ENCODE measurements around the gene UBE2G1. TPM values are rescaled to one million over a fixed set of nuclear protein-coding genes. Genes with fewer than 3 reads are reported as not detected.
"Not testable (repeated sequence)": the region's sequence is repeated elsewhere in the genome, so short reads cannot be mapped to it uniquely, and the experiment has no call there.

Gene UBE2G1
- total and polyA plus RNA-seq, 7 donors: 54.6 to 239 (median 152) TPM

DNA sequence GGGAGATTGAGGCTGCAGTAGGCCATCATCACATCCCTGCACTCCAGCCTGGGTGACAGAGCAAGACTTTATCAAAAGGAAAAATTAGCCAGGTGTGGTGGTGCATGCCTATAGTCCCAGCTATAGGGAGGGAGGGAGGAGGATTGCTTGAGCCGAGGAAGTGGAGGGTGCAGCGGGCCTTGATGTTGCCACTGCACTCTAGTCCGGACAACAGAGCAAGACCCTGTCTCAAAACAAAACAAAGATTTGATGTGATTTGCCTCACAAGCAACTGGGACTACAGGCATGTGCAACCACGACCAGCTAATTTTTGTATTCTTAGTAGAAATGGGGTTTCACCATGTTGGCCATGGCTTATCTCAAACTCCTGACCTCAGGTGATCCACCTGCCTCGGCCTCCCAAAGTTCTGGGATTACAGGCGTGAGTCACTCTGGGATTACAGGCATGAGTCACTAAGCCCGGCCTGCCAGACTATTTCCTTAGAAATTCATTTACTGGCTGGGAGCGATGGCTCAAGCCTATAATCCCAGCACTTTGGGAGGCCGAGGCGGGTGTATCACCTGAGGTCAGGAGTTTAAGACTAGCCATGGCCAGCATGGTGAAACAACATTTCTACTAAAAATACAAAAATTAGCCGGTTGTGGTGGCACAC, 11.5 kb downstream of the UBE2G1 start:
- Histone ChIP-seq H3K4me3 (no peak overlapping the region), H3K27ac (peak overlapping the region; percentile 59), H3K36me3 (ENCODE audit: insufficient read depth in 1 of 2, low read depth in 1 of 2) (no peaks in the 10 kb centered on the region), H3K4me1 (peaks cover 76% of the 10 kb centered on the region), H3K27me3 (ENCODE audit: insufficient read depth in 3 of 3, low read length in 2 of 3) (no peaks in the 10 kb centered on the region), H3K9me3 (no peaks in the 10 kb centered on the region)
- 58 to 72% (median 59%) methylated on average over 11 of the region's 11 CpGs for WGBS, 3 donors
- DNase-seq: no peak
- no peak for TF ChIP-seq CTCF (IDR thresholded peaks at IDR 0.05)
- intact Hi-C loops (cut with DNase I): loop anchor here in 1 of 2 donors (5.0 kb wide), 1 partner anchor 38 kb away; no protein-coding TSS in a partner anchor
- no peak for ATAC-seq

DNA sequence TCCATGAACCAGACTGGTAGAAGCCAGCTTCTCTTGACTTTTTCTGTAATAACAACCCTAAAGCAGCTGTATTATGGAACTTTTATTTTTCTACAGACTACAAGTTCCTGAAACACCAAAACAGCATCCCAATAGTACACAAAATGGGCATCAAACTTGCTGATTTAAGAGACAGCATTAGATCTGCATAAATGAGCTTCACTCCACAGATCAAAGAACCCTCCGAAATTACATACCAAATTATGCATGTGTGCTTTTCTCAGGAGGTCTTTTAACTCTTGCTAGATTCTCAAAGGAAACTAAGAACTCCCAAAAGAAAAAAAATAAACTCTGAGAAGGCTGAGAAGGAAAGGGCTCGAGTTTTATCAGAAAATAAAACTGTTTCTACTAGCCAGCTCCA, 12.3 kb downstream of the UBE2G1 start:
- DNase-seq (no peak), ATAC-seq (no peak)
- H3K4me1 ChIP-seq: peaks cover 68% of the 10 kb centered on the region
- H3K27ac ChIP-seq: peak overlapping the region; percentile 59
- 48 to 67% (median 58%) methylated on average over 2 of the region's 2 CpGs for WGBS, 3 donors
- no peaks in the 10 kb centered on the region for H3K9me3 ChIP-seq
- no peaks in the 10 kb centered on the region for H3K27me3 ChIP-seq (ENCODE audit: insufficient read depth in 3 of 3, low read length in 2 of 3)
- no peak overlapping the region for H3K4me3 ChIP-seq
- no peaks in the 10 kb centered on the region for H3K36me3 ChIP-seq (ENCODE audit: insufficient read depth in 1 of 2, low read depth in 1 of 2)
- TF ChIP-seq CTCF (IDR thresholded peaks at IDR 0.05): no peak
- intact Hi-C loops (cut with DNase I): loop anchor here in 1 of 2 donors (5.0 kb wide), 1 partner anchor 37 kb away; no protein-coding TSS in a partner anchor

GRCh38 chr17:4350214-4350613, 16.3 kb downstream of the UBE2G1 start:
- not testable (repeated sequence) for ATAC-seq; H3K9me3 ChIP-seq; H3K4me3 ChIP-seq; H3K27me3 ChIP-seq (ENCODE audit: insufficient read depth in 3 of 3, low read length in 2 of 3); H3K36me3 ChIP-seq (ENCODE audit: insufficient read depth in 1 of 2, low read depth in 1 of 2); DNase-seq
- intact Hi-C loops (cut with DNase I): loop anchor here in 1 of 2 donors (5.0 kb wide), 1 partner anchor 33 kb away; no protein-coding TSS in a partner anchor
- H3K4me1 ChIP-seq: peaks cover 67% of the 10 kb centered on the region
- peak overlapping the region; percentile 59 for H3K27ac ChIP-seq
- 74 to 88% (median 85%) methylated on average over 2 of the region's 2 CpGs for WGBS, 3 donors

GRCh38 chr17:4345581-4346252, 20.8 kb downstream of the UBE2G1 start:
- DNase-seq: no peak
- Histone ChIP-seq H3K4me3 (peak overlapping the region; percentile 54), H3K9me3 (no peaks in the 10 kb centered on the region), H3K27me3 (ENCODE audit: insufficient read depth in 3 of 3, low read length in 2 of 3) (no peaks in the 10 kb centered on the region), H3K27ac (peak overlapping the region; percentile 89), H3K4me1 (peaks cover 72% of the 10 kb centered on the region), H3K36me3 (ENCODE audit: insufficient read depth in 1 of 2, low read depth in 1 of 2) (no peaks in the 10 kb centered on the region)
- ATAC-seq: peak in 3 of 4 donors; percentile 41 to 56 (median 55)
- intact Hi-C loops (cut with DNase I): no loop called here
- TF ChIP-seq CTCF (IDR thresholded peaks at IDR 0.05): no peak
- WGBS, 3 donors: 32 to 43% (median 33%) methylated on average over 2 of the region's 2 CpGs

GRCh38 chr17:4344926-4345325, 21.5 kb downstream of the UBE2G1 start:
- Histone ChIP-seq H3K27me3 (ENCODE audit: insufficient read depth in 3 of 3, low read length in 2 of 3) (no peaks in the 10 kb centered on the region), H3K9me3 (no peaks in the 10 kb centered on the region), H3K4me3 (peak overlapping the region; percentile 54), H3K4me1 (peaks cover 75% of the 10 kb centered on the region), H3K27ac (peak overlapping the region; percentile 89), H3K36me3 (ENCODE audit: insufficient read depth in 1 of 2, low read depth in 1 of 2) (no peaks in the 10 kb centered on the region)
- DNase-seq: no peak
- no peak for ATAC-seq
- WGBS, 3 donors: 27 to 31% (median 27%) methylated on average over 1 of the region's 1 CpG
- intact Hi-C loops (cut with DNase I): no loop called here
- TF ChIP-seq CTCF (IDR thresholded peaks at IDR 0.05): no peak

Measured in psoas muscle (tissue), 8 donors.